ENCODE measurements around the gene NHERF1.

DNA sequence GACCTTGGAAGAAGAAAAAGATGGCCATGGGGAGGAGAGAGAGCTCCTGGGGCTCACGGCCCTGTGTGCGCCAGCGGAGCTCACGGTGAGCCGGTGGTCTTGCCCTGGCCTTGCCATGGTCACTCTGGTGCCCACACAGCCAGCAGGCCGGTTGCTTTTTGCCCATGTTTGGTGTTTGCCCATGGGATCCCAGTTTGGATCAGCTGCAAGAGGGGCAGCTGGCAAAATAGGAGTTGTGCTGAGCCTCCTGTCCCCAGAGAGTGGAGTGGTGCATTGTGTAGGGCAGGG is 1.6 kb downstream of the NHERF1 start:
- TF ChIP-seq, protein P1, sequence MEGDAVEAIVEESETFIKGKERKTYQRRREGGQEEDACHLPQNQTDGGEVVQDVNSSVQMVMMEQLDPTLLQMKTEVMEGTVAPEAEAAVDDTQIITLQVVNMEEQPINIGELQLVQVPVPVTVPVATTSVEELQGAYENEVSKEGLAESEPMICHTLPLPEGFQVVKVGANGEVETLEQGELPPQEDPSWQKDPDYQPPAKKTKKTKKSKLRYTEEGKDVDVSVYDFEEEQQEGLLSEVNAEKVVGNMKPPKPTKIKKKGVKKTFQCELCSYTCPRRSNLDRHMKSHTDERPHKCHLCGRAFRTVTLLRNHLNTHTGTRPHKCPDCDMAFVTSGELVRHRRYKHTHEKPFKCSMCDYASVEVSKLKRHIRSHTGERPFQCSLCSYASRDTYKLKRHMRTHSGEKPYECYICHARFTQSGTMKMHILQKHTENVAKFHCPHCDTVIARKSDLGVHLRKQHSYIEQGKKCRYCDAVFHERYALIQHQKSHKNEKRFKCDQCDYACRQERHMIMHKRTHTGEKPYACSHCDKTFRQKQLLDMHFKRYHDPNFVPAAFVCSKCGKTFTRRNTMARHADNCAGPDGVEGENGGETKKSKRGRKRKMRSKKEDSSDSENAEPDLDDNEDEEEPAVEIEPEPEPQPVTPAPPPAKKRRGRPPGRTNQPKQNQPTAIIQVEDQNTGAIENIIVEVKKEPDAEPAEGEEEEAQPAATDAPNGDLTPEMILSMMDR (IDR thresholded peaks at IDR 0.05; ENCODE audit: borderline replicate concordance, extremely low read depth, low read length, poor library complexity, severe bottlenecking): no peak
- no peak for TF ChIP-seq EZH2 (IDR thresholded peaks at IDR 0.05; ENCODE audit: borderline replicate concordance, low read depth, low read length, severe bottlenecking)
